ENCODE results near the gene IKBKE. TPM values are rescaled to one million over a fixed set of nuclear protein-coding genes. Genes with fewer than 3 reads are reported as not detected.

IKBKE gene
- total RNA-seq, 1 donor = 18.8 TPM

- Histone ChIP-seq H2AFZ (ENCODE audit: low read length) (no peak overlapping the region), H3K27ac (ENCODE audit: low read depth, low read length) (no peak overlapping the region), H3K4me3 (ENCODE audit: insufficient read depth, low read length) (no peak overlapping the region), H3K36me3 (ENCODE audit: insufficient read depth, low read length) (no peaks in the 10 kb centered on the region), H3K9me3 (ENCODE audit: low read depth, low read length) (no peaks in the 10 kb centered on the region), H4K20me1 (ENCODE audit: insufficient read depth, low read length) (peaks cover 2% of the 10 kb centered on the region), H3K27me3 (ENCODE audit: insufficient read depth, low read length) (peaks cover 11% of the 10 kb centered on the region), H3K79me2 (ENCODE audit: insufficient read depth, low read length) (no peaks in the 10 kb centered on the region), H3K4me1 (ENCODE audit: insufficient read depth, low read length) (peaks cover 11% of the 10 kb centered on the region), H3K4me2 (ENCODE audit: insufficient read depth, low read length) (no peak overlapping the region)
- no peak for DNase-seq (ENCODE audit: insufficient read length, low spot score, missing footprints)
- no peak for TF ChIP-seq CTCF (IDR thresholded peaks at IDR 0.05; ENCODE audit: extremely low read depth, low read depth, low read length)
These were observed 62.1 kb downstream of the IKBKE start for GRCh38 chr1:206532368-206532767.

- H3K4me2 ChIP-seq (ENCODE audit: insufficient read depth, low read length) = no peak overlapping the region
- TF ChIP-seq CTCF (IDR thresholded peaks at IDR 0.05; ENCODE audit: extremely low read depth, low read depth, low read length) = no peak
These were observed 64.3 kb downstream of the IKBKE start for GRCh38 chr1:206534552-206534951.

GRCh38 chr1:206535853-206536188 is 65.5 kb downstream of the IKBKE start:
- H2AFZ ChIP-seq (ENCODE audit: low read length) = no peak overlapping the region

More at GRCh38 chr1:206534552-206534951, 64.3 kb downstream of the IKBKE start:
- Histone ChIP-seq H3K9me3 (ENCODE audit: low read depth, low read length) (no peaks in the 10 kb centered on the region), H3K79me2 (ENCODE audit: insufficient read depth, low read length) (no peaks in the 10 kb centered on the region), H3K36me3 (ENCODE audit: insufficient read depth, low read length) (no peaks in the 10 kb centered on the region), H3K27me3 (ENCODE audit: insufficient read depth, low read length) (peaks cover 8% of the 10 kb centered on the region), H3K4me1 (ENCODE audit: insufficient read depth, low read length) (peaks cover 14% of the 10 kb centered on the region), H3K27ac (ENCODE audit: low read depth, low read length) (no peak overlapping the region), H3K4me3 (ENCODE audit: insufficient read depth, low read length) (no peak overlapping the region), H2AFZ (ENCODE audit: low read length) (no peak overlapping the region), H4K20me1 (ENCODE audit: insufficient read depth, low read length) (peaks cover 2% of the 10 kb centered on the region)
- DNase-seq (ENCODE audit: insufficient read length, low spot score, missing footprints) = no peak

GRCh38 chr1:206537141-206537540 is 66.9 kb downstream of the IKBKE start:
- no peak for TF ChIP-seq CTCF (IDR thresholded peaks at IDR 0.05; ENCODE audit: extremely low read depth, low read depth, low read length)
- no peaks in the 10 kb centered on the region for H3K9me3 ChIP-seq (ENCODE audit: low read depth, low read length)
- H3K4me2 ChIP-seq (ENCODE audit: insufficient read depth, low read length) = no peak overlapping the region
- H2AFZ ChIP-seq (ENCODE audit: low read length) = no peak overlapping the region
- H3K27ac ChIP-seq (ENCODE audit: low read depth, low read length) = no peak overlapping the region
- H3K36me3 ChIP-seq (ENCODE audit: insufficient read depth, low read length) = no peaks in the 10 kb centered on the region
- peaks cover 3% of the 10 kb centered on the region for H3K27me3 ChIP-seq (ENCODE audit: insufficient read depth, low read length)
- peaks cover 2% of the 10 kb centered on the region for H4K20me1 ChIP-seq (ENCODE audit: insufficient read depth, low read length)
- no peak overlapping the region for H3K4me3 ChIP-seq (ENCODE audit: insufficient read depth, low read length)
- H3K4me1 ChIP-seq (ENCODE audit: insufficient read depth, low read length) = peaks cover 23% of the 10 kb centered on the region
- no peak for DNase-seq (ENCODE audit: insufficient read length, low spot score, missing footprints)
- no peaks in the 10 kb centered on the region for H3K79me2 ChIP-seq (ENCODE audit: insufficient read depth, low read length)

More at GRCh38 chr1:206535853-206536188, 65.5 kb downstream of the IKBKE start:
- no peak for TF ChIP-seq CTCF (IDR thresholded peaks at IDR 0.05; ENCODE audit: extremely low read depth, low read depth, low read length)
- Histone ChIP-seq H3K4me3 (ENCODE audit: insufficient read depth, low read length) (no peak overlapping the region), H3K36me3 (ENCODE audit: insufficient read depth, low read length) (no peaks in the 10 kb centered on the region), H3K4me1 (ENCODE audit: insufficient read depth, low read length) (peaks cover 23% of the 10 kb centered on the region), H3K4me2 (ENCODE audit: insufficient read depth, low read length) (no peak overlapping the region), H3K27me3 (ENCODE audit: insufficient read depth, low read length) (peaks cover 8% of the 10 kb centered on the region), H3K27ac (ENCODE audit: low read depth, low read length) (no peak overlapping the region), H4K20me1 (ENCODE audit: insufficient read depth, low read length) (peaks cover 2% of the 10 kb centered on the region), H3K9me3 (ENCODE audit: low read depth, low read length) (no peaks in the 10 kb centered on the region), H3K79me2 (ENCODE audit: insufficient read depth, low read length) (no peaks in the 10 kb centered on the region)
- no peak for DNase-seq (ENCODE audit: insufficient read length, low spot score, missing footprints)
